ENCODE measurements around the gene RTTN. TPM values are rescaled to one million over a fixed set of nuclear protein-coding genes. Genes with fewer than 3 reads are reported as not detected.

RTTN gene
- total RNA-seq, 2 donors from 2014 or later = 22.3 to 35.4 TPM

GRCh38 chr18:70046207-70046606 is 159.3 kb downstream of the RTTN start:
- Histone ChIP-seq H3K9ac (ENCODE audit: extremely low read depth, low read length, poor library complexity, severe bottlenecking) (no peak overlapping the region), H3K4me1 (ENCODE audit: control insufficient read depth, insufficient read depth, low read length) (peaks cover 2% of the 10 kb centered on the region), H3K9me3 (ENCODE audit: control insufficient read depth, low read length) (no peaks in the 10 kb centered on the region), H3K27ac (ENCODE audit: low read depth, low read length) (no peak overlapping the region), H3K36me3 (ENCODE audit: control insufficient read depth, insufficient read depth, low read length) (no peaks in the 10 kb centered on the region), H3K4me3 (ENCODE audit: low read length) (no peak overlapping the region), H3K27me3 (ENCODE audit: control insufficient read depth, insufficient read depth, low read length, poor library complexity, severe bottlenecking) (no peaks in the 10 kb centered on the region)
- DNase-seq = no peak
- H3K36me3 Mint-ChIP-seq (ENCODE audit: low read depth) = peaks cover 14% of the 10 kb centered on the region
- H3K9me3 Mint-ChIP-seq = no peaks in the 10 kb centered on the region
- no peak overlapping the region for H3K4me3 Mint-ChIP-seq
- H3K4me1 Mint-ChIP-seq = peaks cover 5% of the 10 kb centered on the region
- H3K27me3 Mint-ChIP-seq (ENCODE audit: insufficient read depth) = no peaks in the 10 kb centered on the region
- TF ChIP-seq CTCF (conservative IDR thresholded peaks at IDR 0.05) = no peak
- H3K27ac Mint-ChIP-seq = peak overlapping the region; percentile 44
- WGBS, 2 experiments (ENCODE audit: insufficient coverage in 1 of 2, insufficient read length in 1 of 2) = 88 to 100% methylated on average over 1 to 2 of the region's 2 CpGs

GRCh38 chr18:70044632-70045031 is 160.9 kb downstream of the RTTN start:
- Histone ChIP-seq H3K4me1 (ENCODE audit: control insufficient read depth, insufficient read depth, low read length) (peaks cover 2% of the 10 kb centered on the region), H3K9ac (ENCODE audit: extremely low read depth, low read length, poor library complexity, severe bottlenecking) (no peak overlapping the region), H3K36me3 (ENCODE audit: control insufficient read depth, insufficient read depth, low read length) (no peaks in the 10 kb centered on the region), H3K4me3 (ENCODE audit: low read length) (no peak overlapping the region), H3K27me3 (ENCODE audit: control insufficient read depth, insufficient read depth, low read length, poor library complexity, severe bottlenecking) (no peaks in the 10 kb centered on the region), H3K27ac (ENCODE audit: low read depth, low read length) (no peak overlapping the region), H3K9me3 (ENCODE audit: control insufficient read depth, low read length) (no peaks in the 10 kb centered on the region)
- no peaks in the 10 kb centered on the region for H3K27me3 Mint-ChIP-seq (ENCODE audit: insufficient read depth)
- no peak for TF ChIP-seq CTCF (conservative IDR thresholded peaks at IDR 0.05)
- H3K36me3 Mint-ChIP-seq (ENCODE audit: low read depth) = no peaks in the 10 kb centered on the region
- H3K9me3 Mint-ChIP-seq = no peaks in the 10 kb centered on the region
- H3K27ac Mint-ChIP-seq = no peak overlapping the region
- peaks cover 8% of the 10 kb centered on the region for H3K4me1 Mint-ChIP-seq
- H3K4me3 Mint-ChIP-seq = no peak overlapping the region
- no peak for DNase-seq
- WGBS, 2 experiments (ENCODE audit: insufficient coverage in 1 of 2, insufficient read length in 1 of 2) = 75 to 100% methylated on average over 1 to 4 of the region's 4 CpGs

DNA sequence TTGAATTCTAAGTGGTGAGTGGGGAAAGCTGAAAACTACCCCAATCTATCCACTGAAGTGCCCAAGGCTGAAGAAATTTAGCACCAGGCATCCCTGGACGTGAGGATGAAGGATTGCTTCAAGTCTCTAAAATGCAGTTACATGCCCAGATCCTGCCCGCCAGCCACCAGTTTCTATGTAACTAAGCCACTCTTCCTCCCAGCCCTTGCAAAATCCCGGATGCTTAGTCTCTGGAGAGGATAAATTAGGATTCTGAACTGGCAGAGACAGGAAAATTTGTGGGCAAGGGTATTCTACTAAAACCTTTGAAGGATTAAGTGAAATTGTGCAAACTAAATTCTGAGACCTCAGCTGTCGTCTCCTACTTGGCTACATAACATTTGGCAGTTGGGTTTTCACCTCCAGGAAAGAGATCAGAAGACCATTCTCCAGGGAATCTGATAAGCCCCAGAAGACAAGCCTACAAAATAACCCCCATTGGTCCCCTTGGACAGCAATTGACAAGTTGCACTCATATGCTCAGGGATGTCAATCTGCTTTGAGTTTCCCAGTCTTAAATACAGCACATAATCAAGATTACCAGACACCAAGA is 163.9 kb downstream of the RTTN start:
- no peaks in the 10 kb centered on the region for H3K27me3 Mint-ChIP-seq (ENCODE audit: insufficient read depth)
- Histone ChIP-seq H3K4me1 (ENCODE audit: control insufficient read depth, insufficient read depth, low read length) (no peaks in the 10 kb centered on the region), H3K36me3 (ENCODE audit: control insufficient read depth, insufficient read depth, low read length) (no peaks in the 10 kb centered on the region), H3K4me3 (ENCODE audit: low read length) (no peak overlapping the region), H3K27me3 (ENCODE audit: control insufficient read depth, insufficient read depth, low read length, poor library complexity, severe bottlenecking) (no peaks in the 10 kb centered on the region), H3K9me3 (ENCODE audit: control insufficient read depth, low read length) (no peaks in the 10 kb centered on the region), H3K27ac (ENCODE audit: low read depth, low read length) (no peak overlapping the region), H3K9ac (ENCODE audit: extremely low read depth, low read length, poor library complexity, severe bottlenecking) (no peak overlapping the region)
- no peak overlapping the region for H3K4me3 Mint-ChIP-seq
- DNase-seq = no peak
- H3K9me3 Mint-ChIP-seq = no peaks in the 10 kb centered on the region
- peaks cover 6% of the 10 kb centered on the region for H3K4me1 Mint-ChIP-seq
- no peak overlapping the region for H3K27ac Mint-ChIP-seq
- no peak for TF ChIP-seq CTCF (conservative IDR thresholded peaks at IDR 0.05)
- H3K36me3 Mint-ChIP-seq (ENCODE audit: low read depth) = peaks cover under 1% of the 10 kb centered on the region
- 88 to 91% methylated on average over 3 to 4 of the region's 4 CpGs for WGBS, 2 experiments (ENCODE audit: insufficient coverage in 1 of 2, insufficient read length in 1 of 2)
